BLaER1 treated with 17β-estradiol and CSF1 and Interleukin-3, amounts not matched to agents 10 nM and 100 nM (cell line): ENCODE measurements around the gene XIAP.
"Not testable (repeated sequence)": the region's sequence is repeated elsewhere in the genome, so short reads cannot be mapped to it uniquely, and the experiment has no call there.

Experiments used
- H3K27ac ChIP-seq, 11 experiments: shearing (Covaris generic); formaldehyde crosslinking; 2 replicates each; pipeline ENCODE4 v1.8.1; 2022
- H3K27me3 ChIP-seq, 11 experiments: shearing (Covaris generic); formaldehyde crosslinking; 2 replicates each; pipeline ENCODE4 v1.8.1; 2022
- H3K36me3 ChIP-seq, 11 experiments: shearing (Covaris generic); formaldehyde crosslinking; 2 replicates each; pipeline ENCODE4 v1.8.1; 2022
- H3K4me1 ChIP-seq, 10 experiments: shearing (Covaris generic); formaldehyde crosslinking; 2 replicates each; pipeline ENCODE4 v1.8.1; 2022
- H3K4me2 ChIP-seq, 11 experiments: shearing (Covaris generic); formaldehyde crosslinking; 2 replicates each; pipeline ENCODE4 v1.8.1; 2022
- H3K4me3 ChIP-seq, 10 experiments: shearing (Covaris generic); formaldehyde crosslinking; 2 replicates each; pipeline ENCODE4 v1.8.1; 2022
- H3K9ac ChIP-seq, 11 experiments: shearing (Covaris generic); formaldehyde crosslinking; 2 replicates each; pipeline ENCODE4 v1.8.1; 2022
- H3K9me3 ChIP-seq, 11 experiments: shearing (Covaris generic); formaldehyde crosslinking; replicated peaks in 1 of 11; 2 replicates each; pipeline ENCODE4 v1.8.1; 2022
- H4K20me1 ChIP-seq, 11 experiments: shearing (Covaris generic); formaldehyde crosslinking; 2 replicates each; pipeline ENCODE4 v1.8.1; 2022
- Cebpa-rat ChIP-seq, 11 experiments: shearing (Covaris generic); IDR thresholded peaks; 2 replicates each; pipeline ENCODE4 v1.8.1; 2022

The XIAP gene

GRCh38 chrX:123882391-123882790, 22.5 kb downstream of the XIAP start:
- H3K4me1 ChIP-seq = peaks cover 21 to 32% (median 25%) of the 10 kb centered on the region in 10 experiments
- no peak overlapping the region for H3K4me3 ChIP-seq
- H3K9ac ChIP-seq = no peak overlapping the region
- no peak overlapping the region for H3K4me2 ChIP-seq
- no peak for TF ChIP-seq Cebpa-rat (IDR thresholded peaks at IDR 0.05)
- H3K9me3 ChIP-seq = no peaks in the 10 kb centered on the region; a peak in 1 of 22 replicates
- H3K27ac ChIP-seq = no peak overlapping the region
- H4K20me1 ChIP-seq = peaks cover 0 to 46% (median 5%) of the 10 kb centered on the region in 11 experiments; a peak in 5 of 22 replicates
- H3K27me3 ChIP-seq = no peaks in the 10 kb centered on the region
- H3K36me3 ChIP-seq = peaks cover 7 to 20% (median 16%) of the 10 kb centered on the region in 11 experiments; a peak in 15 of 22 replicates

GRCh38 chrX:123884809-123885408, 25.1 kb downstream of the XIAP start:
- Histone ChIP-seq H3K4me3 (no peak overlapping the region), H3K4me2 (no peak overlapping the region), H3K27me3 (no peaks in the 10 kb centered on the region), H4K20me1 (peaks cover 0 to 24% (median 5%) of the 10 kb centered on the region in 11 experiments; a peak in 5 of 22 replicates), H3K9ac (no peak overlapping the region), H3K27ac (no peak overlapping the region), H3K4me1 (peaks cover 0 to 8% (median 2%) of the 10 kb centered on the region in 10 experiments; a peak in 7 of 20 replicates), H3K36me3 (peaks cover 14 to 40% (median 24%) of the 10 kb centered on the region in 11 experiments; a peak in 20 of 22 replicates), H3K9me3 (no peaks in the 10 kb centered on the region)
- TF ChIP-seq Cebpa-rat (IDR thresholded peaks at IDR 0.05) = no peak

- Histone ChIP-seq H3K9me3 (no peaks in the 10 kb centered on the region), H3K4me1 (peaks cover 0 to 9% (median 3%) of the 10 kb centered on the region in 10 experiments; a peak in 5 of 20 replicates), H3K27ac (no peak overlapping the region), H4K20me1 (peaks cover 0 to 5% (median 0%) of the 10 kb centered on the region in 11 experiments; a peak in 2 of 22 replicates), H3K36me3 (peaks cover 27 to 83% (median 47%) of the 10 kb centered on the region in 11 experiments), H3K4me2 (no peak overlapping the region), H3K4me3 (no peak overlapping the region), H3K27me3 (peaks cover 0 to 4% (median 0%) of the 10 kb centered on the region in 11 experiments; a peak in 1 of 22 replicates), H3K9ac (no peak overlapping the region)
- TF ChIP-seq Cebpa-rat (IDR thresholded peaks at IDR 0.05) = no peak
Observed at GRCh38 chrX:123899701-123900100, 39.8 kb downstream of the XIAP start.

GRCh38 chrX:123903261-123903660, 43.4 kb downstream of the XIAP start:
- H3K4me3 ChIP-seq, H4K20me1 ChIP-seq, H3K4me2 ChIP-seq, H3K9ac ChIP-seq, H3K9me3 ChIP-seq, H3K27ac ChIP-seq: not testable (repeated sequence)
- Histone ChIP-seq H3K4me1 (peaks cover 5 to 15% (median 8%) of the 10 kb centered on the region in 10 experiments; a peak in 13 of 20 replicates), H3K27me3 (peaks cover 0 to 12% (median 7%) of the 10 kb centered on the region in 11 experiments; a peak in 10 of 22 replicates), H3K36me3 (peaks cover 26 to 74% (median 39%) of the 10 kb centered on the region in 11 experiments)

DNA sequence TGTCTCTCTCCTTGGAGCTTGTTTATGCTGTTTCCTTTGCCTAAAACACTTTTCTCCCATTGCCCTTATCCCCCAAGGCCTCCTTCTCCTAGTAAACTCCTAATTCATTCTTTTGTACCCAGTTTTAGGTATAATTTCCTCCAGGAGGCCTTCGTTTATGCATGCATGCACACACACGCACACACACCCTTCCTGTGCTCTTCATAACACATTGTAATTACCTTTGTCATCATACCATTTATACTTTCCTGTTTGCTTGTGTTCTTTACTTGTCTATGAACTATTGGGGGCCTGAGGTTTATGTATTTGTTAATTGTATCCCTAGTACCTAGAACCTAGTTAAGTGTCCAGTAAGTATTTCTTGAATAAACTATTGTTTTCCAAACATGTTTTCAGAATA, 45.5 kb downstream of the XIAP start:
- Histone ChIP-seq H3K9me3 (no peaks in the 10 kb centered on the region), H3K27ac (peak overlapping the region in 2 of 11 experiments; percentile 23 to 30; a peak in 1 of 22 replicates), H4K20me1 (peaks cover 0 to 6% (median 0%) of the 10 kb centered on the region in 11 experiments; a peak in 4 of 22 replicates), H3K4me3 (no peak overlapping the region), H3K4me2 (peak overlapping the region in 3 of 11 experiments; percentile 0 to 28 (median 16); a peak in 4 of 22 replicates), H3K4me1 (peaks cover 6 to 16% (median 13%) of the 10 kb centered on the region in 10 experiments; a peak in 16 of 20 replicates), H3K36me3 (peaks cover 22 to 77% (median 40%) of the 10 kb centered on the region in 11 experiments), H3K27me3 (peaks cover 15 to 32% (median 26%) of the 10 kb centered on the region in 11 experiments), H3K9ac (no peak overlapping the region)
- no peak for TF ChIP-seq Cebpa-rat (IDR thresholded peaks at IDR 0.05)

- peaks cover 6 to 16% (median 13%) of the 10 kb centered on the region in 10 experiments; a peak in 16 of 20 replicates for H3K4me1 ChIP-seq
- H3K4me3 ChIP-seq = no peak overlapping the region
- no peaks in the 10 kb centered on the region for H3K9me3 ChIP-seq
- no peak overlapping the region; a peak in 1 of 22 replicates for H3K27ac ChIP-seq
- peaks cover 16 to 42% (median 28%) of the 10 kb centered on the region in 11 experiments for H3K27me3 ChIP-seq
- peaks cover 0 to 6% (median 0%) of the 10 kb centered on the region in 11 experiments; a peak in 4 of 22 replicates for H4K20me1 ChIP-seq
- H3K4me2 ChIP-seq = no peak overlapping the region
- TF ChIP-seq Cebpa-rat (IDR thresholded peaks at IDR 0.05) = no peak
- no peak overlapping the region for H3K9ac ChIP-seq
- peaks cover 11 to 63% (median 29%) of the 10 kb centered on the region in 11 experiments; a peak in 20 of 22 replicates for H3K36me3 ChIP-seq
Observed at GRCh38 chrX:123906557-123907316, 46.9 kb downstream of the XIAP start.

- TF ChIP-seq Cebpa-rat (IDR thresholded peaks at IDR 0.05) = no peak
- Histone ChIP-seq H3K4me2 (no peak overlapping the region; a peak in 2 of 22 replicates), H3K4me3 (no peak overlapping the region), H3K9ac (no peak overlapping the region), H3K4me1 (peaks cover 6 to 16% (median 10%) of the 10 kb centered on the region in 10 experiments; a peak in 16 of 20 replicates), H3K9me3 (no peaks in the 10 kb centered on the region), H4K20me1 (peaks cover 0 to 6% (median 0%) of the 10 kb centered on the region in 11 experiments; a peak in 4 of 22 replicates), H3K27ac (peak overlapping the region in 1 of 11 experiments; percentile 11; a peak in 2 of 22 replicates), H3K27me3 (peaks cover 16 to 49% (median 27%) of the 10 kb centered on the region in 11 experiments), H3K36me3 (peaks cover 1 to 35% (median 14%) of the 10 kb centered on the region in 11 experiments; a peak in 12 of 22 replicates)
Observed at GRCh38 chrX:123909523-123909922, 49.7 kb downstream of the XIAP start.

- Histone ChIP-seq H3K27me3 (peaks cover 0 to 7% (median 0%) of the 10 kb centered on the region in 11 experiments; a peak in 5 of 22 replicates), H3K4me3 (no peak overlapping the region), H3K4me2 (no peak overlapping the region), H3K9me3 (no peaks in the 10 kb centered on the region), H3K4me1 (no peaks in the 10 kb centered on the region), H4K20me1 (no peaks in the 10 kb centered on the region; a peak in 1 of 22 replicates), H3K36me3 (no peaks in the 10 kb centered on the region), H3K27ac (no peak overlapping the region), H3K9ac (no peak overlapping the region)
- no peak for TF ChIP-seq Cebpa-rat (IDR thresholded peaks at IDR 0.05)
Observed at GRCh38 chrX:123917069-123917468, 57.2 kb downstream of the XIAP start.
